ENCODE measurements around the gene ZBED5. TPM values are rescaled to one million over a fixed set of nuclear protein-coding genes. Genes with fewer than 3 reads are reported as not detected.

Gene ZBED5
- polyA plus RNA-seq = 10 to 100 TPM; 11.9 to 54.2 (median 17.1) TPM
- long read RNA-seq, donor 1, transcript ZBED5-201 (3 exons, 2,512 nt) = major isoform, 12 of 21 reads
- long read RNA-seq, donor 1, partial matches to known transcripts = 0 of 21 reads
- long read RNA-seq, donor 1, other reads (novel, unspliced or antisense) = 0 of 21 reads
- long read RNA-seq, donor 2, transcript ZBED5-201 (3 exons, 2,512 nt) = major isoform, 5 of 5 reads
- long read RNA-seq, donor 2, partial matches to known transcripts = 0 of 5 reads
- long read RNA-seq, donor 2, other reads (novel, unspliced or antisense) = 0 of 5 reads
- long read RNA-seq, donor 3, partial matches to known transcripts = 32 of 38 reads
- long read RNA-seq, donor 3, other reads (novel, unspliced or antisense) = 0 of 38 reads
- long read RNA-seq, donor 4 = 0 reads
- long read RNA-seq, donor 5, partial matches to known transcripts = 0 of 1 reads
- long read RNA-seq, donor 5, other reads (novel, unspliced or antisense) = 0 of 1 reads
- long read RNA-seq, donor 6, partial matches to known transcripts = 5 of 9 reads
- long read RNA-seq, donor 6, other reads (novel, unspliced or antisense) = 0 of 9 reads
- long read RNA-seq, donor 7 = 0 reads
- long read RNA-seq, donor 8 = 0 reads
- long read RNA-seq, donor 9, partial matches to known transcripts = 0 of 1 reads
- long read RNA-seq, donor 9, other reads (novel, unspliced or antisense) = 0 of 1 reads
- long read RNA-seq, donor 10, transcript ZBED5-201 (3 exons, 2,512 nt) = major isoform, 5 of 8 reads
- long read RNA-seq, donor 10, partial matches to known transcripts = 0 of 8 reads
- long read RNA-seq, donor 10, other reads (novel, unspliced or antisense) = 0 of 8 reads

DNA sequence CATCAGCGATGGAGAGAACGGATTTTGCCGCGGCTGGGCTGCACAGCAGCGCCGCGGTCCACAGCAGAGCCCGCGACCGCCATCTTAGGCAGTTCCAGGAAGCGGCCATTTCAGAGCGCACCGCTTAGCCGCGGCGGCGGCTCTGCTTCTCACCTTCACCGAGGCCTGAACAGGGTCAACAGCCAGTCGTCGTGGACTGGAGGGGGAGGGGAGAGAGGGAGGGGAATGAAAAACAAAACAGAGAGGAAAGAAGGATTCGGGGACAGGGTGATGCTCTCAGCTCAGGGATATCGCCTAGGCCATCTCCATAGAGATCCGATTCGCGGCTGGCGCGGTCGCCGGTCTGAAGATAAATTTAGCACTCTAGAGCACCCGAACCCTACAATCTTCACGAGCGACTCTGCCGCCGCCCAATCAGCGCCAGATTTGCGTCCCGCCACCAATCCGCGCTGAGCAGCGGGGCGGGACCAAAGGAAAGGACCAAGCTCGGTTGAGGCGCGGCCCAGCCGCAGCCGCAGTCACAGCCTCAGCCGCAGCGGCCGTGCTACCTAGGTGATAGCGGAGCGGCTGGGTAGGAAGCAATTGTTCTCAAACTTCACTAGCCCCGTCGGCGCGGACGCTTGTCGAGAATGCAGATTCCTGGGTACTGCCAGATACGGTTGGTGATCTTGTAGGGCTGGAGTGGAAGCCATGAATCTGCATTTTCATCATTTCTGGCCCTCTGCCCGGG is at the start of gene ZBED5:
Gene ZBED5, minus strand, starts transcription at position 345 of the 730 bp plus-strand sequence. CDS start 3,108 bp downstream, outside the sequence.
- no peak for FAIRE-seq

DNA sequence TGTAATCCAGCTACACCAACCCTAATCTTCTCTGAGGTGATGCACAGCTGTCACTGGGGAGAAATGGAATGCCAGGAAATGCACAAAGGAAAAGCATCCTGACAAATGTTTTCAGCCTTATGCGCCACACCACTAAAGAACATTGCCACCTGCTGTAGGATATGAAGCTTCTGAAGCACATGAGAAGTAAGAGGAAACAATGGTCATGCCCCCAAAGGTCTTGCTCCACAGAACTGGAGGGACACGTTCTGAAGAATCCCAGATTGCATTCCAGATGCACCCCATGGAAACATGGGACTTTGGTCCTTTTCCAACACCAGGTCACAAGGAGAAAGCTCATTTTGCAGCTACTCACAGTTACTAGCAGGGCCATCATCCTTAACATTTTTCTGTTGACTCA is 48.7 kb upstream of the ZBED5 start:
- FAIRE-seq = no peak

More for the DNA sequence above, at the start of gene ZBED5:
- peaks cover 0 to 9% (median 0%) of the 10 kb centered on the region in 3 donors for H3K36me3 ChIP-seq (ENCODE audit: control insufficient read depth in 3 of 3, insufficient read depth in 2 of 3, low read depth in 1 of 3, low read length in 3 of 3)
- H3K27ac ChIP-seq (ENCODE audit: low read depth in 1 of 3, low read length in 2 of 3) = peak within 1 kb of the TSS; percentile 89 to 98 (median 97)
- peaks cover 0 to 7% (median 2%) of the 10 kb centered on the region in 3 donors for H3K4me1 ChIP-seq (ENCODE audit: control insufficient read depth in 3 of 3, insufficient read depth in 2 of 3, low read depth in 1 of 3, low read length in 2 of 3)
- 0% methylated on average over 59 of the region's 59 CpGs for WGBS, 3 donors
- DNase-seq = peak; percentile 99
- H3K27me3 ChIP-seq (ENCODE audit: control insufficient read depth in 3 of 3, insufficient read depth in 3 of 3, low read length in 3 of 3) = no peaks in the 10 kb centered on the region
- H3K9me3 ChIP-seq (ENCODE audit: control insufficient read depth in 2 of 2, insufficient read depth in 1 of 2, low read depth in 1 of 2, low read length in 1 of 2) = no peaks in the 10 kb centered on the region
- peak within 1 kb of the TSS; percentile 80 to 84 (median 81) for H3K4me3 ChIP-seq (ENCODE audit: low read depth in 1 of 3, low read length in 3 of 3)

DNA sequence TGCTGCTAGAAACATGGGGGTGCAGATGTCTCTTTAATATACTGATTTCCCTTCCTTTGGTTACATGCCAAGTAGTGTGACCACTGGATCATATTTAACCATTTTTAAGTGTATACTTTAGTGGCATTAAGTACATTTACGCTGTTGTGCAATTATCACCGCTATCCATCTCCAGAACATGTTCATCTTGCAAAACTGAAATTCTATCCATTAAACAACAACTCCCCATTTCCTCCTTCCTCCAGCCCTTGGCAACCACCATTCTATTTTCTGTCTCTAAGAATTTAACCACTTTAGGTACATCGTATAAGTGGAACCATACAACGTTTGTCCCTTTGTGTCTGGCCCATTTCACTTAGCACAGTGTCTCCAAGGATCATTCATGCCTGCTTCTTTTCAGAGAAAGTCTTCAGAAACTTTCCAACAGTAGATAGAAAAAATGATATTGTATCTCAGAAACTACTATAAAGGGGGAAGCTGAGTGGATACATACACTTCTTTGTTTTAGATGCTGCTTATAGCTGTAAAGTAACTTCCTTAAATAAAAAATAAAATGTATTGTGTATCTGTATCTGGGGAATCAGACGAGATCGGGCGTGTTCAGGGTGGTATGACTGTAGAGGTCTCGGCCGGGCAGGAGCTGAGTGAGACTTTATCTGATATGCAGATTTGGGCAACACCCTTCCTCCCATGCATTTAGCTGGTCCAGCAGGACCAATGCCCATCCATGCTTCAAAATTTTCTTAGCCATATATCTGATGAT is 44.6 kb upstream of the ZBED5 start:
- no peaks in the 10 kb centered on the region for H3K36me3 ChIP-seq (ENCODE audit: control insufficient read depth in 3 of 3, insufficient read depth in 2 of 3, low read depth in 1 of 3, low read length in 3 of 3)
- H3K27me3 ChIP-seq (ENCODE audit: control insufficient read depth in 3 of 3, insufficient read depth in 3 of 3, low read length in 3 of 3) = no peaks in the 10 kb centered on the region
- H3K9me3 ChIP-seq (ENCODE audit: control insufficient read depth in 2 of 2, insufficient read depth in 1 of 2, low read depth in 1 of 2, low read length in 1 of 2) = no peaks in the 10 kb centered on the region
- H3K4me1 ChIP-seq (ENCODE audit: control insufficient read depth in 3 of 3, insufficient read depth in 2 of 3, low read depth in 1 of 3, low read length in 2 of 3) = peaks cover 3 to 21% (median 10%) of the 10 kb centered on the region in 3 donors
- DNase-seq (no peak), FAIRE-seq (no peak)
- H3K4me3 ChIP-seq (ENCODE audit: low read depth in 1 of 3, low read length in 3 of 3) = no peak overlapping the region
- WGBS, 3 donors = 80 to 90% (median 81%) methylated on average over 9 of the region's 9 CpGs
- H3K27ac ChIP-seq (ENCODE audit: low read depth in 1 of 3, low read length in 2 of 3) = no peak overlapping the region

More for the DNA sequence above, 48.7 kb upstream of the ZBED5 start:
- Histone ChIP-seq H3K9me3 (ENCODE audit: control insufficient read depth in 2 of 2, insufficient read depth in 1 of 2, low read depth in 1 of 2, low read length in 1 of 2) (no peaks in the 10 kb centered on the region), H3K4me3 (ENCODE audit: low read depth in 1 of 3, low read length in 3 of 3) (no peak overlapping the region), H3K36me3 (ENCODE audit: control insufficient read depth in 3 of 3, insufficient read depth in 2 of 3, low read depth in 1 of 3, low read length in 3 of 3) (no peaks in the 10 kb centered on the region), H3K27me3 (ENCODE audit: control insufficient read depth in 3 of 3, insufficient read depth in 3 of 3, low read length in 3 of 3) (no peaks in the 10 kb centered on the region), H3K27ac (ENCODE audit: low read depth in 1 of 3, low read length in 2 of 3) (no peak overlapping the region), H3K4me1 (ENCODE audit: control insufficient read depth in 3 of 3, insufficient read depth in 2 of 3, low read depth in 1 of 3, low read length in 2 of 3) (no peaks in the 10 kb centered on the region)
- 36 to 45% (median 42%) methylated on average over 2 of the region's 2 CpGs for WGBS, 3 donors
- no peak for DNase-seq

DNA sequence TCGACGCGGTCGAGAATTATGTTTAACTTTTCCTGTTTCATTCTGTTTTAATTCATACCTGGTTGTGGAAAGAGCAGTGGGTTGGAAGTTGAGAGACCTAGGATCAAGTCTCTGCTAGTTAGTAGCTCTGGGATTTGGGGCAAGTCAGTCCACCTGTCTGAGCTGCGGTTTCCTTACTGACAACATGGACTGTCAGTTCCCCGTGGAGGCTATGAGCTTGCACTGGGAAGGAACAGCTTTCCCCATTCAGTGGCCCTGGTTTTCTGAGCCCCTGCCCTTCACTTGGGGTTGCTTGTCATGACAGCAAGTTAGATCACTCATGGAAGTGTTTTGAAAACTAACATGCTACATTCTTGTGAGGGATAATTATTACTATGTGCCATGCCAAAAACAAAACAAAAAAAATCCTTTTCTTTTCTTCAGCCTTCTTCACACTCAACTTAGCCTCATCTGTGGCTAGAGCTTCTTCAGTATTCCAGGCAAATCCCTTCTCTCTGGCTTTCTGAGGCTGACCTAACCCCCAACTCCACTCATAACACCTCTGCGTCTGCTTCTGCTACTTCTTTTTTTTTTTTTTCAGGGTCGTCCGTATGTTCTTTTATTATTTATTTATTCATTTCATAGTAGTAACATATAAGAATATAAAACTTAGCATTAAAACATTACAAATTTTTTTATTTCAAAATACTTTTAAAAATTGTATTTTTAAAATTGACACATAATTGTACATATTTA is 43.0 kb upstream of the ZBED5 start:
- Histone ChIP-seq H3K9me3 (ENCODE audit: control insufficient read depth in 2 of 2, insufficient read depth in 1 of 2, low read depth in 1 of 2, low read length in 1 of 2) (no peaks in the 10 kb centered on the region), H3K4me3 (ENCODE audit: low read depth in 1 of 3, low read length in 3 of 3) (no peak overlapping the region), H3K36me3 (ENCODE audit: control insufficient read depth in 3 of 3, insufficient read depth in 2 of 3, low read depth in 1 of 3, low read length in 3 of 3) (no peaks in the 10 kb centered on the region), H3K27me3 (ENCODE audit: control insufficient read depth in 3 of 3, insufficient read depth in 3 of 3, low read length in 3 of 3) (no peaks in the 10 kb centered on the region), H3K4me1 (ENCODE audit: control insufficient read depth in 3 of 3, insufficient read depth in 2 of 3, low read depth in 1 of 3, low read length in 2 of 3) (peaks cover 3 to 21% (median 10%) of the 10 kb centered on the region in 3 donors), H3K27ac (ENCODE audit: low read depth in 1 of 3, low read length in 2 of 3) (peak overlapping the region in 2 of 3 donors; percentile 85 to 93)
- WGBS, 3 donors = 62 to 64% (median 64%) methylated on average over 9 of the region's 9 CpGs
- DNase-seq = no peak
- no peak for FAIRE-seq

DNA sequence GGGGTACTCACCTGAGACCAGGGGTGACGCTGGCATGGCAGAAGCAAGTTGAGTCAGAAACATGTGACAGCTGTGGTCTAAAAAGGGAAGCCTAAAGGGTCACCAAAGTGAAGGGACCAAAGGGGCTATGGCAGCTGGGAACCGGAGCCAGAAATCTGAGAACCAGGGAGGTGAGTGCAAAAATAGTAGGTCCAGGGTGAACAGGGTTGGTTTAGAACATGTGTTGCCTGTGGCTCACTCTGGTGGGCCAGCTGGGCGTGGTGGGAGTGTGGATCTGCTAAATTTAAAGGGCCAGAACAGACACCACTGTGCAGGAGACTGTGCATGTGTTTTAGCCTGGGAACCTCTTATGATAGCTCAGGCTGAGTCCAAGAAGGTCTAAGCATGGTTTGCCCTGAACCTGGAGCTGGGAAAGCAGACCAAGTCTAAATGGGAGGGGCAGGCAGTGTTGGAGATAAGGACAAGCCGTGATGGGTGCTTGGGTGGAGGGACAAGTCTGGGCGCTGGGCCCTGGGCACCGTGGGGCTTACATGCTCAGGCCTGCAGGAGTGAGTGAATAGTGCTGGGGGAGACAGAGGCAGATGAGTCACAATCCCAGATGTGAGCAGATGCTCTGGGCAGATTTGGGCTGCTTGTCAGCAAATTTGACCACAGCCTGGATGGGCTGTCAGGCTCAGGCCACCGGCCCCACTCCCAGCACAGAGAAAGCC is 41.4 kb upstream of the ZBED5 start:
- H3K4me1 ChIP-seq (ENCODE audit: control insufficient read depth in 3 of 3, insufficient read depth in 2 of 3, low read depth in 1 of 3, low read length in 2 of 3) = peaks cover 3 to 28% (median 10%) of the 10 kb centered on the region in 3 donors
- DNase-seq (peak in 1 of 2 donors; percentile 37), FAIRE-seq (no peak)
- WGBS, 3 donors = 48 to 53% (median 52%) methylated on average over 7 of the region's 7 CpGs
- no peak overlapping the region for H3K4me3 ChIP-seq (ENCODE audit: low read depth in 1 of 3, low read length in 3 of 3)
- no peaks in the 10 kb centered on the region for H3K9me3 ChIP-seq (ENCODE audit: control insufficient read depth in 2 of 2, insufficient read depth in 1 of 2, low read depth in 1 of 2, low read length in 1 of 2)
- no peaks in the 10 kb centered on the region for H3K27me3 ChIP-seq (ENCODE audit: control insufficient read depth in 3 of 3, insufficient read depth in 3 of 3, low read length in 3 of 3)
- no peaks in the 10 kb centered on the region for H3K36me3 ChIP-seq (ENCODE audit: control insufficient read depth in 3 of 3, insufficient read depth in 2 of 3, low read depth in 1 of 3, low read length in 3 of 3)
- H3K27ac ChIP-seq (ENCODE audit: low read depth in 1 of 3, low read length in 2 of 3) = peak overlapping the region; percentile 43 to 93 (median 85)

DNA sequence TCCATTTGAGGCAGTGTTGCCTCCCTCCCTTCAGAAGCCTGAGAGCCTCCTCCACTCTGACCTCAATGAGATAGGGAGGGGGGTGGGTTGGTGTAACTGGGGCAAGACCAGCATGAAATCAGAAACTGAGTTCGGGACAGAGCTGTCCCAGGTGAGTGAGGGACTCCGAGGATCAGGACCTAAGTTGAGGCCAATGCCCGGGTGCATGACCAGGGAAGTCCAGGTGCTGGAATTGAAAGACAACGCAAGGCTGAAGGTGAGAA is 40.8 kb upstream of the ZBED5 start:
- no peak overlapping the region for H3K4me3 ChIP-seq (ENCODE audit: low read depth in 1 of 3, low read length in 3 of 3)
- no peaks in the 10 kb centered on the region for H3K27me3 ChIP-seq (ENCODE audit: control insufficient read depth in 3 of 3, insufficient read depth in 3 of 3, low read length in 3 of 3)
- peak overlapping the region in 1 of 3 donors; percentile 93 for H3K27ac ChIP-seq (ENCODE audit: low read depth in 1 of 3, low read length in 2 of 3)
- FAIRE-seq (no peak), DNase-seq (no peak)
- WGBS, 3 donors = 96 to 97% (median 97%) methylated on average over 4 of the region's 4 CpGs
- no peaks in the 10 kb centered on the region for H3K9me3 ChIP-seq (ENCODE audit: control insufficient read depth in 2 of 2, insufficient read depth in 1 of 2, low read depth in 1 of 2, low read length in 1 of 2)
- no peaks in the 10 kb centered on the region for H3K36me3 ChIP-seq (ENCODE audit: control insufficient read depth in 3 of 3, insufficient read depth in 2 of 3, low read depth in 1 of 3, low read length in 3 of 3)
- H3K4me1 ChIP-seq (ENCODE audit: control insufficient read depth in 3 of 3, insufficient read depth in 2 of 3, low read depth in 1 of 3, low read length in 2 of 3) = peaks cover 3 to 33% (median 10%) of the 10 kb centered on the region in 3 donors

Data from small intestine (tissue), 16 donors.